ENCODE results near the gene FANCD2.

DNA sequence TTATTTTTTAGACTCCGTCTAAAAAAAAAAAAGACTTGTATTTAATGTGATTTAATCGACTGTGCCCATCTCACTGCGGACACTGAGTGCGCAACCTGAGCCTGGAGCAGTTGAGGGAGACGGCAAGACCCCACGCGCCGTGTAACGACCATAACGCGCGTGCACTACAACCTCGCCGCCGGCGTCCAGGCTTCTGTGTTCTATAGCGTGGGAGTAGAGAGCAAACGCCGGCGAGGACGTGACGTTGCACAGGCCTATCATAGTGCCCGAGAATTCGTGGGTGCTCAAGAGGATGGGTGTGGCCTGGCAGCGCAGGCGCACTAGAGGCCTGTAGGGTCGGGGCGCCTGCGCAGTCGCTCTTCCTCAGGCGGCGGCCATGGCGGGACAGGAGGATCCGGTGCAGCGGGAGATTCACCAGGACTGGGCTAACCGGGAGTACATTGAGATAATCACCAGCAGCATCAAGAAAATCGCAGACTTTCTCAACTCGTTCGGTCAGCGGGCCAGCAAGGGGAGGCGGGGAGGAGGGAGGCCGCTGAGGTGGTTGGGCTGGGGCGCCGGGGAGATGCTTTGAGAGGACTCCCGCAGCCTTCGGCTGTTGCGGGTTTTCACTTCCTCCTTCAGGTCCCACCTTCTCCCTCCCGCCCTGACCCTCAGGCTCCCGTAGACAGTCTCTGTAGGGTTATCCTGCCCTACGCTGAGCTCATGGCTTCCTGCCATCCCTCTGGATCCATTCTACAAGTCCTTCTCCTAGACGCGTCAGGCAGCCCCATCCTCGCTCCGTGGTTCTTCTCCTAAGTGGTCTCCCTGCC is 89.3 kb downstream of the FANCD2 start, which contains the start of gene BRK1:
- TF ChIP-seq, protein P1, sequence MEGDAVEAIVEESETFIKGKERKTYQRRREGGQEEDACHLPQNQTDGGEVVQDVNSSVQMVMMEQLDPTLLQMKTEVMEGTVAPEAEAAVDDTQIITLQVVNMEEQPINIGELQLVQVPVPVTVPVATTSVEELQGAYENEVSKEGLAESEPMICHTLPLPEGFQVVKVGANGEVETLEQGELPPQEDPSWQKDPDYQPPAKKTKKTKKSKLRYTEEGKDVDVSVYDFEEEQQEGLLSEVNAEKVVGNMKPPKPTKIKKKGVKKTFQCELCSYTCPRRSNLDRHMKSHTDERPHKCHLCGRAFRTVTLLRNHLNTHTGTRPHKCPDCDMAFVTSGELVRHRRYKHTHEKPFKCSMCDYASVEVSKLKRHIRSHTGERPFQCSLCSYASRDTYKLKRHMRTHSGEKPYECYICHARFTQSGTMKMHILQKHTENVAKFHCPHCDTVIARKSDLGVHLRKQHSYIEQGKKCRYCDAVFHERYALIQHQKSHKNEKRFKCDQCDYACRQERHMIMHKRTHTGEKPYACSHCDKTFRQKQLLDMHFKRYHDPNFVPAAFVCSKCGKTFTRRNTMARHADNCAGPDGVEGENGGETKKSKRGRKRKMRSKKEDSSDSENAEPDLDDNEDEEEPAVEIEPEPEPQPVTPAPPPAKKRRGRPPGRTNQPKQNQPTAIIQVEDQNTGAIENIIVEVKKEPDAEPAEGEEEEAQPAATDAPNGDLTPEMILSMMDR (conservative IDR thresholded peaks at IDR 0.05) = no peak
- no peak for TF ChIP-seq EZH2 (IDR thresholded peaks at IDR 0.05; ENCODE audit: low read depth)
